Embryonic facial prominence (tissue), 1 donor: Measurements from ENCODE around the gene ACD.

Experiments used
- DNase-seq: peaks from one replicate; pipeline ENCODE4 v3.0.0-alpha.2; 2016; ENCODE audit errors: extremely low spot score

Gene ACD

DNA sequence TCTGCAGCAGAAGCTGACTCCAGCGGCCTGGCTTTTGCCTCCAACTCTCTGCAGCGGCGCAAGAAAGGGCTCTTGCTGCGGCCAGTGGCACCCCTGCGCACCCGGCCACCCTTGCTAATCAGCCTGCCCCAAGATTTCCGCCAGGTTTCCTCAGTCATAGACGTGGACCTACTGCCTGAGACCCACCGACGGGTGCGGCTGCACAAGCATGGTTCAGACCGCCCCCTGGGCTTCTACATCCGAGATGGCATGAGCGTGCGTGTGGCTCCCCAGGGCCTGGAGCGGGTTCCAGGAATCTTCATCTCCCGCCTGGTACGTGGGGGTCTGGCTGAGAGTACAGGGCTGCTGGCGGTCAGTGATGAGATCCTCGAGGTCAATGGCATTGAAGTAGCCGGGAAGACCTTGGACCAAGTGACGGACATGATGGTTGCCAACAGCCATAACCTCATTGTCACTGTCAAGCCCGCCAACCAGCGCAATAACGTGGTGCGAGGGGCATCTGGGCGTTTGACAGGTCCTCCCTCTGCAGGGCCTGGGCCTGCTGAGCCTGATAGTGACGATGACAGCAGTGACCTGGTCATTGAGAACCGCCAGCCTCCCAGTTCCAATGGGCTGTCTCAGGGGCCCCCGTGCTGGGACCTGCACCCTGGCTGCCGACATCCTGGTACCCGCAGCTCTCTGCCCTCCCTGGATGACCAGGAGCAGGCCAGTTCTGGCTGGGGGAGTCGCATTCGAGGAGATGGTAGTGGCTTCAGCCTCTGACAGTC lies 2.0 kb upstream of the ACD start:
- no peak for DNase-seq

DNA sequence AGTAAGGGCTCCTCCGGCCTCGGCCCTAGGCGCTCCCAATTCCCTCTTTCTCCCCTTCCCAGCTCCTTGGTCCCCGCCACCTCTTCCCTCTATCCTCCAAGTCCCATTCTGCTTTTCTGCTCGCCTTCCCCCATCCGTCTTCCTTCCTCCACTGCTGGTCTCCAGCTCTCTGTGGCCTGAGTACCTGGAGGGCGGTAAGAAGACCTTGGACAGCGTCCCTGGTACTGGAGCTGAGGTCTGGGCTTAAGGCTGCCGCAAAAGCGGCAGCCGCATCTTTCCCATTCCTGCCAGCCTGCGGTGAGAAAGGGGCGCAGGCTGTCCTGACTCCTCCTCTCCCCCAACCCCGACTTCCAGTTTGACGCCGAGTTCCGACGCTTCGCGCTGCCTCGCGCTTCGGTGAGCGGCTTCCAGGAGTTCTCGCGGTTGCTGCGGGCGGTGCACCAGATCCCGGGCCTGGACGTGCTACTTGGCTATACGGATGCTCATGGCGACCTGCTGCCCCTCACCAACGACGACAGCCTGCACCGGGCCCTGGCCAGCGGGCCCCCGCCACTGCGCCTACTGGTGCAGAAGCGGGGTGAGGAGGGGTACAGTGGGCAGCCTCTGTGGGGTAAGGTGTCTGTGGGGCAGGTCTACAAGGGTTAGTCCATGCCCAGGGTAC lies 1.2 kb upstream of the ACD start:
- DNase-seq: no peak

DNA sequence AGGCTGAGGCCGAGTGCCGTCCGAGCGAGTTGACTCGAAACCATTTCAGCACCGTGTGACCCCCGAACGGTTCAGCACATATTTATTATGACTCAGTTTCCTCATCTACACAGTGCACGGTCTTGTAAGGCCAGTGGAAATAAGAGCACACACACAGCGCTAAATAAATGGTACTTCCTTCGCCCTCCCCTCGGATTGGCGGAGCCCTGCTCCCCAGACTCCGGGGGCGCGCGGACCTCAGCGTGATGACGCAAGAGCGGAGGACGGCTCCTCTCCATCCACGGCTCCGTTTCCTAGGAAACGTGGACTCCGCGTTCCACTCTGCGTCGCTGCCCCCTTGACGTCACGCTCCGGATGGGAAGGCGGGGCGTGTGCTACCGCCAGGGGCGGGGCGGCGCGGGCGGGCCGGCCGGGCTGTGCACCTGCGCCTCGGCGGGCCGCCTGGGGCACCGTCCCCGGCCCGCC lies 536 bp upstream of the ACD start, which contains the start of gene PARD6A:
Gene PARD6A (plus strand): TSS at position 397 of the 465 bp plus-strand sequence. CDS start 79 bp downstream, outside the sequence.
- peak; percentile 91 for DNase-seq

DNA sequence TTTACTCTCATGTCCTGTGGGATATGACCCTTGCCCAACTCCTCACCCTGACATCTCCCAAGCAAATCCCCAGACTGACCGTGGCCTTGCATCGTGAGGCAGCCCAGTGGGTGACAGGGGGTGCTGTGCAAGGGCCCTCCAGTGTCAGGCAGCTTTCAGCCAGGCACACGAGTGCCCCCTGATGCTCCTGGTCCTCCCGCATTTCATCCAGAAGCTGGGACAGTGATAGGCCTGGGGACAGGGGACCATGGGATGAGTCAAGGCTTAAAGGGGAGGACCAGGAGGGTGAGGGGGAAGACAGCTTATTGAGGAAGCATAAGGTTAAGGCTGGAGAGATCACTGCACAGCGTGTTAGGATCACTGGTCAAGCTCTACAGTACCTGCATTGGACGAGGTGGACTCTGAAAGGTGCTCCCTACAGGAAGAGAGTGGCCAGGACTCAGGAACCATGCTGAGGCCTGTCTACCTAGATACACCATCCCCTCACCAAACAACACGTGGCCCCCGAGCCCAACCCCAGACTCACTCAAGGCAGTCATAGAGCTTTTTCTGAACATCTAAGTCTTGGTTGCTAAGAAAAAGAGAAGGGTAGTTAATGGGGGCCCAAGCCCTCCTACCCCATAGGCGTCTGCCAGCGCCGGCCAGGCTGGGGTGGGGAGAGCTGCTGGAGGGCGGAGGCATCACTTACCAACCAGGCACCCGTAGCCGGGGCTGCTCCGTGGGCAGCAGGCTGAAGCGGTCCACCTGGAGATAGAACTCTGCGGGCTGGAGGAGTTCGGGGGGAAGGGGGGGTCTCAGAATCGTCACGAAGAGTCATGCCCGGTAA lies 998 bp downstream of the ACD start:
- DNase-seq: no peak

DNA sequence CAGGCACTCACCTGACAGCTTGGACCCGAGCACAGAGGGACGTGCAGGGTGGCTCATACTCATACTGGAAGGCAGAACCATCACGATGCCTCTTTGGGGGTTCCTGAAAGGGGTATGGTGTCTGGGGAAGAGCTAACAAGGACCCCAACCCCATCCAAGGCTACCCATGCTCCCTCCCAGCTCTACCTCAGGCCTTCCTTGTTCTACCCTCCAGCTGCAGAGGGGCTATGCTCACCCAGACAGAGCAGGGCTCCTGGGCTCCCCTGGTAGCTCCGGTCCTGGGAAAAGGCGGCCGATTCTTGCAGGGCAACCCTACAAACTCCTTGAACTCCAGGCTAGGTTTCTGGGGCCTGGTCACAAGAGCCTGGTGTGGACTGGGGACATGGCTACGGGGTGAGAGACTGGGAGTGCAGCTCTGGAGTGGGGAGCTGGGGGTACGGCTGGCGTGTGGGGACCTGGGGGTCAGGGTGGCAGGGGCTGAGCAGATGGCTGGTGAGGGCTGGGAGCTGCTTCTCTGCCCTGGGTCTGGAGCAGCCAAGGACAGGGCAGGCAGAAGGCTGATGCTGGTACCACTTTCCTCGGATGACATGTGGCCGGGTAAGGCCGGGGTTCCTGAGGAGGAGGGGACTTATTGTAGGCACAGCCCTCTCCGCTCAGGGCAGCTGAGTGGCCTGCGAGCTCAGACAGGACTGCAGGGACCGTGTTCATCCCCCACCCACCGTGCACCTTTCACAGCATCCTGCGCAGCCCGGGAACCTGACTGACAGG lies 2.1 kb downstream of the ACD start:
- DNase-seq: no peak

DNA sequence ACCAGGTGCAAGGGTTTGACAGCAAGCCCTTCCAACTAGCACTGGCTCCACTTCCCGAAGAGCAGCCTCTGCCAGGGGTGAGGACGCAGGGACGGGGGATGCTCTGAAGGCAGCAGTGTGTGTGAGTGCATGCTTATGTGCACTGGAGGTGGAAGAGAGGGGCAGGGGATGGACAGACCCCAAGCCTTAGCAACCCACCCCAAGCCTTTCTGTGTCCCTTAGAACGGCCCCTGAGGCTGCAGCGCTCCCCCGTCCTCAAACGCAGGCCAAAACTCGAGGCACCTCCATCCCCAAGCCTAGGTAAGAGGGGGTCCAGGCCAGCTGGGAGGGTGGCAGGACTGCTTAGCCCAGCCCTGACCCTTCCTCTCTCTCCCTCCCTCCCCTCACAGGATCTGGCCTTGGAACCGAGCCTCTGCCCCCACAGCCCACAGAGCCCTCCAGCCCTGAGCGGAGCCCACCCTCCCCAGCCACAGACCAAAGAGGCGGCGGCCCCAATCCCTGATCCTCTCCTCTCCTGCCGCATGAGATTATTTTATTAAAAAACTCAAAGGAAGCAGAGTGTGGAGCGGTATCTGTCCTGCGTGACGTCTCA lies 2.9 kb downstream of the ACD start:
- no peak for DNase-seq

DNA sequence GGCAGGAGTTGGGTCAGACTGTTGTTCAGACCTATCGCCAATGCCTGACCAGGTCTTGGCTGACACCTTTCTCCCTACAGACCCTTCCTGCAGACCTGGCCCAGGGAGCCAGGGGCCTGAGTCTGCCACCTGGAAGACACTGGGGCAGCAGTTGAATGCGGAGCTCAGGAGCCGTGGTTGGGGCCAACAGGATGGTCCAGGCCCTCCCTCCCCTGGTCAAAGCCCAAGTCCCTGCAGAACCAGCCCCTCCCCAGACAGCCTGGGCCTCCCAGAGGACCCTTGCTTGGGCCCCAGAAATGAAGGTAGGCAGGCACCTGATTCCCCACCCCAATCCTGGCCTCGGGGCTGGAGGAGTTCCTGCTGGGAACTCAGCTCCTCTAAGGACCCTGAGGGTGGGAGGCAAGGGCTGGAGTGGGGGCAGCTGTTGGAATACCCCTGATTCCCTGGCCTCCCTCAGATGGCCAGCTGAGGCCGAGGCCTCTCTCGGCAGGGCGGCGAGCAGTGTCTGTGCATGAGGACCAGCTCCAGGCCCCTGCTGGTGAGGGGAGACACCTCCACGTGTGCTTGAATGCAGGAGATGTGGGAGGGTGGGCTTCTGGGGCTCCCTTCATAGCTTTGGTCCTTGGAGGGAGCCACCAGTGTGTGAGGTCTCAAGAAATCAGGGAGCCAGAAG lies 3.6 kb downstream of the ACD start:
- DNase-seq: no peak

DNA sequence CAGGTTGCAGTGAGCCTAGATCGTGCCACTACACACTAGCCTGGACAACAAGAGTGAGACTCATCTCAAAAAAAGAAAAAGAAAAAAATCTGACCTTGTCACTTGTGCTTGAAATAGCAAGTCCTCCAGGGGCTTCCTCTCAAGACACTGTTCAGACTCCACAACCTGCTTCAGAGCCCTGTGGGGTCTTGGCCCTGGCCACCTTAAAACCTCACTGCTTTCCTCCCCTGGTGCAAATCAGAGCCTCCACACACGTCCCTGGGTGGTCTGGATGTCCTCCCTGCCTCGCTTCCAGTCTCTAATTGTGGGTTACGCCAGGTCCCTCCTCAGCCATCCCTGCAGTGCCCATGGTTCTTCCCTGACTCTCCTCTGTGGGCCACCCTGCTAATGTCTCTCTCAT lies 4.7 kb downstream of the ACD start:
- DNase-seq: no peak

DNA sequence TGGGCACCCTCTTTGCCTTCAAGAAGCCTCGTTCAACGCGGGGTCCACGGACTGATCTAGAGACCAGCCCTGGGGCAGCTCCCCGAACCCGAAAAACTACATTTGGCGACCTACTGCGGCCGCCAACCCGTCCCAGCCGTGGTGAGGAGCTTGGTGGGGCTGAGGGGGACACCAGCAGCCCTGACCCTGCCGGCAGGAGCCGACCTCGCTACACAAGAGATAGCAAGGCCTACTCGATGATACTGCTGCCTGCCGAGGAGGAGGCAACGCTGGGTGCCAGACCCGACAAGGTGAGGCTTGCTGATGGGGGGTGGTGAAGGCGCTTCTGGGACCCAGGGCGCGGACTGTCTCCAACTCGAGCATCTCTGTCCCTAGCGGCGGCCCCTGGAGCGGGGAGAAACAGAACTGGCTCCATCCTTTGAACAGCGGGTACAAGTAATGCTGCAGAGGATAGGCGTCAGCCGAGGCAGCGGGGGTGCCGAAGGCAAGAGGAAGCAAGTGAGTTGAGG lies 5.6 kb downstream of the ACD start:
- no peak for DNase-seq

DNA sequence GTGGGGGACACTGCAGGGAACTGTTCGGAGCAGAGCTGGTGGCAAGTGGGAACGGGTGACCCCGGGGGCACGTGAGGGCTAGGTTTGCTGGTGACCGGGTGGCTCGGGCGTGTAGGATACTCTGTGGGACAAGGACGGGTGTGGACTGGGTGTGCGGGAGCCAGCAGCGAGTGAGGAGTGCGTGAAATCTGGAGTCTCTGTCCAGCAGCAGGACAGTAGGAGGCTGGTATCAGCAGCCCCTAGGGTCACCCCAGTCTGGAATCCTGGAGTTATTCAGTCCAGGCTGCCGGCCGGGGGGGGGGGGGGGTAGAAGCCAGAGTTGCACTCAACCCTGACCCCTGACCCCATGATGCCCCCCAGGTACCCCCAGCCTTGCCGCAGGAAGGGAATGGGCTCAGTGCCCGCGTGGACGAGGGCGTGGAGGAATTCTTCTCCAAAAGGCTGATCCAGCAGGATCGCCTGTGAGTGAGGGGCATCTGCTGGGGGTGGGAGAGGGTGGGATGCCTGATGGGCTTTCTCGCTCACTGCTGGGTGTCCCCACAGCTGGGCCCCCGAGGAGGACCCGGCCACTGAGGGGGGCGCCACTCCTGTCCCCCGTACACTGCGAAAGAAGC lies 6.2 kb downstream of the ACD start:
- no peak for DNase-seq

DNA sequence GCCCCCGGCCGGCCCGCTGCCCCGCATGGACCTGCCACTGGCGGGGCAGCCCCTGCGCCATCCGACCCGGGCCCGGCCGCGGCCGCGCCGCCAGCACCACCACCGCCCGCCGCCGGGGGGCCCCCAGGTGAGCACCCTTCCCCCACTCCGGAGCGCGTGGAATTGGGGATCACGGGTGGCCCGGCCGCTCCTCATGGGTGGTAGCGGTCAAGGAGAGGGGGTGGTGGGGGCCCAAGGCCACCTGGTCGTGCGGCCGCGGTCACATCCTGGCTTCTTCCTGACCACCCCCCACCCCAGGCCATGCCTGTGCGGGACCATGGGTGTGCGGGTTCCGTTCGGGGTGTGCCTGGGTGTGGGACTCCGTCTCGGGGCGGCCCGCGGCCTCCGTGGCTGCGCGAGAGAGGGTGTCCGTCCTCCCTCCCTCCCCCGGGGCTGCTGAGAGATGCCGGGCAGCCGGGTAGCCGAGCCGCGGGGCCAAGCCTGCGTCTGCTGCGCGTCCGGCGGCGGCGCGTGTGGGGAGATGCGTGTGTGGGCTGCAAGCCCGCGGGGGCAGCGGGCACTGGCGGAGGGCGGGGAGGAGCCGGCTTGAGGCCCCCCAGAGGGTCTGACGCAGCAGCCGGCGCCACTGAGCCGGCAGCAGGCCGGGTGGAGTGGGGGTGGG lies 6.8 kb downstream of the ACD start:
- DNase-seq: no peak

DNA sequence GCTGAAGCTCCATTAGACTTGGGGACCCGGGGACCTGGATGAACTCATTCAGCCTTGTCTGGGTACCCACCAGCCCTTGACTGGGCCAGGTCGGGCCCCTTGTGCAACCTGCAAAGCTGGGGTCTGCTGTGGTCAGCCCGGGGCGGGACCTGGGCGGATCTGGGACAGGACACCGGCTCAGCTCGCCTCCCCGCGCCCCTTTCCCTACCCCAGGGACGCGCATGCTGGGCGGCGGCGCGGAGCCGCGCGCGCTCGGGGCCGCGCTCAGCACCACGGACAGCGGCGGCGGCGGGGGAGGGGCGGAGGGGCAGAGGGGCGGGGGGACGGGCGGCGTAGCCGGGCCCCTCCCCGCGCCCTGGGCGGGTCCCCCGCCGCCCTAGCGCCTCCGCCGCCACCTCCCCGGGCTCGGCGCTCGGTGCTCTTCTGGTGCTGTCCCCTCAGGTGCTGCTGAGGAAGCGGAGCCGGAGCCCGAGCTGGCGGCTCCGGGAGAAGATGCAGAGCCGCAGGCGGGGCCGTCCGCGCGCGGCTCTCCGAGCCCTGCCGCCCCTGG lies 7.4 kb downstream of the ACD start:
- no peak for DNase-seq

DNA sequence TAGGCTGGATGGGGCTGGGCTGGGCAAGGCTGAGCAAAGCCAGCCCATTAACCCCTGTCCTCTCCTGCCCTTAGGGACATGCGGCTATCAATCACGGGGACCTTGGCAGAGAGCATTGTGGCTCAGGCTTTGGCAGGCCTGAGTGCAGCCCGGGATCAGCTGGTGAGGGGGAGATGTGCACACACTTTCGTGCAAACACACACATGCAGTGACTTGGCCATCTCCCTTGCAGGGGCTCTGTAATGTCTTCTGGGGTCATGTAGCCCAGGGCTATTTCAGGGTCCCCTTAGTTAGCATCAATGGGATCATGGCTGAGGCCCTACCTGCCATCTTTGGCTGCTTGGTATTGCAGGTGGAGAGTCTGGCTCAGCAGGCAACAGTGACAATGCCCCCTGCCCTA lies 8.2 kb downstream of the ACD start:
- DNase-seq: no peak

DNA sequence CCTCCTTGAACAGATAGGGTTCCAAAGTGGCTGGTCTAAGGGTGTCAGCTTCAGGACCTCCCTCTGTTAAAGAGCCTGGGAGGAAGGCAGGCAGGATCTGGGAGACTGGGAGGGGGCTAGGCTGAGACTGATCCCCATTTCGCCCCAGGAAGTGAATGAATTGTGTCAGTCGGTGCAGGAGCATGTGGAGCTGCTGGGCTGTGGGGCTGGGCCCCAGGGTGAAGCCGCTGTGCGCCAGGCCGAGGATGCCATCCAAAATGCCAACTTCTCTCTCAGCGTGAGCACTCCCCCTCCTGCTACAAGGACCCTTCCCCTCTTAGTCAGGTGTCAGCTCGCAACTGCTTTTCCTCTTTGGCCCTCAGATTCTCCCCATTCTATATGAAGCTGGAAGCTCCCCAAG lies 9.0 kb downstream of the ACD start:
- no peak for DNase-seq

DNA sequence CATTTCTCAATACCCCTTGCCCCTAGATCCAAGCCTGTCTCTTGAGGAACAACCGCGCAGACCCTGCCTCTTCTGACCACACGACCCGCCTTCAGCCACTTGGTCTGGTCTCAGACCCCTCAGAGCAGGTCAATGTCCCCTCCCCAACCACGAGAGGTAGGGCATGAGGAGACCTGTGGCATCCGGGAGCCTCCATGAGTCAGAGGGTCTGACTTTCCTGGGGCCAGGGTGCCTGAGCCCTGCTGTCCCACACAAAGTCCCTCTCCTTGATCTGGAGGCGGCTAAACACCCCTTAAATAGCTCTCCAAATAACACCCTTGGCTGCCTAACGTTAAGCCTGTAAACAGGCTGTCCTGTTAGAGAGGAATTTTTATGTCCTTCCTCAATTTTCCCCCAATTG lies 10.0 kb downstream of the ACD start:
- DNase-seq: no peak

DNA sequence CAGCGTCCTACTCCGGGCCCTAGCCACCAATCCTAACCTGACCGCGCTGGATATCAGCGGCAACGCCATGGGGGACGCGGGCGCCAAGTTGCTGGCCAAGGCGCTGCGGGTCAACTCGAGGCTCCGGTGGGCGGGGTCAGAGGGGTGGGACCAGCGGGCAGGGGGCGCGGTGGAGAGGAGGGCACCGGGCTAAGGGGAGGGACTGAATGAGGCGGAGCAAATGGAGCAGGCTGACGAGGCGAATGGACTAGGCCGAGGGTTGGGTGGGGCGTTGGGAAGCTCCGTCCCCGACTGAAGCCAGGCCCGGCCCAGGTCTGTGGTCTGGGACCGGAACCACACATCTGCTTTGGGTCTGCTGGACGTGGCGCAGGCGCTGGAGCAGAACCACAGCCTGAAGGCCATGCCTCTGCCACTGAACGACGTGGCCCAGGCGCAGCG lies 10.5 kb downstream of the ACD start:
- no peak for DNase-seq

DNA sequence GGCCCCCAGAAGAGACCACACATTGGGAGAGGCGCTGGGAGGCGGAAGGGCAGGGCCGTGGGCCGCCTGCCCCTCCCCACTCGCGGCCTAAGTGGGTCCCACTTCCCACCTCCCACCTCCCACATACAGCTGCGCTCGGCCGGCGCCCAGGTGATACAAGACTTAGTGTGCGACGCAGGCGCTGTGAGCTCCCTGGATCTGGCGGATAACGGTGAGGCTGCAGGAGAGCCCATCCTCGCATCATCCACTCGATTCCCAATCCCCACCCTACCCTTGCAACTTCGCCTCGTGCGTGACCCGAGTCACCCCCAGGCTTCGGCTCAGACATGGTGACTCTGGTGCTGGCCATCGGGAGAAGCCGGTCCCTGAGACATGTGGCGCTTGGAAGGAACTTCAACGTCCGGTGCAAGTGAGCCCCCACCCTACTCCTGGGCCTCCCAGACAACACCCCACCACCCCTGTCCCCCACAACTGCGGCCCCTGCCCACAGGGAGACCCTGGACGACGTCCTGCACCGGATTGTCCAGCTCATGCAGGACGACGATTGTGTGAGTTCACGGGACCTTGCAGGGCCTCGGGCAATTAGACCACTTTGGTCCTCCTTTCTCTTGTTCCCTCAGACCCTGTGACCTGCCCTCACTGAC lies 11.2 kb downstream of the ACD start:
- no peak for DNase-seq

DNA sequence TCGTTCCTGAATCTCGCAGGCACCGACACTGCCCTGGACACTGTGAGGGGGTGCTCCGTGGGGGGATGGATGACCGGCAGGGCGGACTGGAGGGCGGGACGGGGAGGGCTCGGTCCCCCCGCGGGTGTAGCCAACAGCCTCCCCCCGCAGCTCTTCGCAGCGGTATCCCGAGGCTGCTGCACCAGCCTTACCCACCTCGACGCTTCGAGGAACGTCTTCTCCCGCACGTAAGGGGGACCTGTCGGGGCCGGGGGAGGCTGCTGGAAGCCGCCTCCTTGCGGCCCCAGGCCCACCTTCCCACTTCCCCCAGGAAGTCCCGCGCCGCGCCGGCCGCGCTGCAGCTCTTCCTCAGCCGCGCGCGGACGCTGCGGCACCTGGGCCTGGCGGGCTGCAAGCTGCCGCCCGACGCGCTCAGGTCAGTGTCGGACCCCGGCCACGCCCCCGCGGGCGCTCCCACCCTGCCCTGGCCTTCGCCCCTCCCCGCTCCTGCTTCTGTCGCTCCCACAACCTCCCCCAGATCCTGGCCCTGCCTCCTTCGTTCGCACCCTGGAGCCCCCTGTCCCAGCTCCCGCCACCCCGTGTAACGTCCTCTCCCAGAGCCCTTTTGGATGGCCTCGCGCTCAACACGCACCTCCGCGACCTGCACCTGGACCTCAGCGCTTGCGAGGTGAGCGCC lies 11.8 kb downstream of the ACD start:
- no peak for DNase-seq
